CD1c-positive myeloid dendritic cell (primary cell): ENCODE measurements around the gene PSMG3.
A peak's percentile ranks its signal among the peaks of the same experiment; 100 is the strongest.

ENCODE experiments used
- DNase-seq: peaks from one replicate; pipeline ENCODE4 v3.0.0-alpha.2; 2016; ENCODE audit errors: extremely low spot score

The PSMG3 gene, protein sequence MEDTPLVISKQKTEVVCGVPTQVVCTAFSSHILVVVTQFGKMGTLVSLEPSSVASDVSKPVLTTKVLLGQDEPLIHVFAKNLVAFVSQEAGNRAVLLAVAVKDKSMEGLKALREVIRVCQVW

DNA sequence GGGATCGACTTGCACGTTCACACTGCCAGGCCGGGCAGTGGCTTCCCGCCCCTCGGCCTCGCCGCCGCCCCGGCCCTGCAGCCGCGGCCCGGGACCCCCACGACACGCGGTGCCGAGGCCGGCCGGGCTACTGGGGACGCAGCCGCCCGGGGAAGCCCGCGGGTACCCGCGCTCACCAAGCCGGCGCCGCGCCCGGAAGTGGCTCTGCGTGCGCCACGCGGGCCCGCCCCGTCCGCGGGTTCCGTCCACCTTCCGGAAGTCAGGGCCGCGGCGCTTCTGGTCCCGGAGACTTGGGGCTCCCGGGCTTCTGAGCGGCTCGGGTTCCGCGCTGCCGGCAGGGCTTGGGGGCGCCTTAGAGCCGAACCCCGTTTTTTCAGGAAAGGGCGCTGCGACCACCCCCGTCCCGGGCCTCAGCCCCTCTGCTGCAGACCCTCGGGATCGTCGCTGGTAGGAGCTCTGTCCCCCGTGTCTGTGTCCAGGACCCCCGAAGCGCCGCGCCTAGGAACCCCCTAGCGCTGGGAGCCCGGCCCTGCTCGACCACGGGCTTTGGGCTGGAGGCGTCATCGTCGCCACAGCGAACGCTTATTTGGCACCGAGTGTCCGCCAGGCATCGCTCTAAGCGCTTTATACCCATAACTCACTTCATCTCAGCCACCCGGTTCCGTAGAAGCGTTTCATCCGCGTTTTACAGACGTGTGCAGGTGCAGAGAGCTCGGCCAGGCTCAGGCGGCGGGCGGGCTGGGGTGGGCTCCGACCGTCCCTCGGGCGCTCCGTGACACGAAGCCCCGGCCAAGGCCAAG is at the start of gene PSMG3:
Gene PSMG3 (minus strand): TSS at position 200 of the 800 bp plus-strand sequence. CDS start 693 bp downstream, outside the sequence.
- DNase-seq: peak; percentile 95

DNA sequence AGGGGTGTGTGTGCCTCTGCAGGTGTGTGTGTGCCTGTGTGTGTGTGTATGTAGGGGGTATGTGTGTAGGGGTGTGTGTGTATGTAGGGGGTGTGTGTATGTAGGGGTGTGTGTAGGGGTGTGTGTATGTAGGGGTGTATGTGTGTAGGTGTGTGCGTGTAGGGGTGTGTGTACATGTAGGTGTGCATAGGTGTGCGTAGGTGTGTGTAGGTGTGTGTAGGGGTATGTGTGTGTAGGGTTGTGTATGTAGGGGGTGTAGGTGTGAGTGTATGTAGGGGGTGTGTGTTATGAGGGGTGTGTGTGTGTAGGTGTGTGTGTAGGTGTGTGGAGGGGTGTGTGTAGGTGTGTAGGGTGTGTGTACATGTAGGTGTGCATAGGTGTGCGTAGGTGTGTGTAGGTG is 48.6 kb upstream of the PSMG3 start:
- DNase-seq: no peak

DNA sequence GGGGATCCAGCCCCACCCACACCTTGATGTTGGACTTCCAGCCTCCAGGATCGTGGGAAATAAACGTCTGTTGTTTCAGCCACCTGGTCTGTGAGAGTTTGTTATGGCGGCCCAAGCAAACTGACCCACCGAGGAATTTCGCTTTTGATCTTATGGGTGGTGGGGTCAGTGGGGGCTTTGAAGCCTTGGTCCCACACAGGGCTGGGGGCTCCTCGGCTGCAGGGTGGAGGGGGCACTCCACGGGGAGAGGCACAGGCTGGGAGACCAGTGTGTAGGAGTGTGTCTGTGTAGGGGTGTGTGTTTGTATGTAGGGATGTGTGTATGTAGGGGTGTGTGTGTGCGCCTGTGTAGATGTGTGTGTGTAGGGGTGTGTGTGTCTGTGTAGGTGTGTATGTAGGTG is 48.1 kb upstream of the PSMG3 start:
- no peak for DNase-seq

DNA sequence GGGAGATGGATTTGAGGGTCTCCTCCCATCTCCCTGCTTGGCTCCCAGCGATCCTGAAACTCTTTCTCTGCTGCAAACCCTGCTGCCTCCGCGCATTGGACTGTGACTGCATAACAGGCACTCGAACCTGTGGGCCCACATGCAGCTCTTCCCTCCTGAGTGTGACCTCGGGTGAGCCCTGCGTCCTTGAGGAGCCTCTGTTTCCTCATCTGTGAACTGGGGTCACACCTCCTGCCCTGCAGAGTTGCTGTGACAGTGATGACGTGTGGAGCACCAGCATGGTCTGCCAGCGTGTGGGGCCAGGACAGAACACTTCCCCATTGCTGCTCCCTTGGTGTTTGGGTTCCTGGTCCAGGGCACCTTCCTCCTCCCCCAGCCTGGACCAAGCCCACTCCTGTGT is 46.9 kb upstream of the PSMG3 start:
- DNase-seq: no peak

DNA sequence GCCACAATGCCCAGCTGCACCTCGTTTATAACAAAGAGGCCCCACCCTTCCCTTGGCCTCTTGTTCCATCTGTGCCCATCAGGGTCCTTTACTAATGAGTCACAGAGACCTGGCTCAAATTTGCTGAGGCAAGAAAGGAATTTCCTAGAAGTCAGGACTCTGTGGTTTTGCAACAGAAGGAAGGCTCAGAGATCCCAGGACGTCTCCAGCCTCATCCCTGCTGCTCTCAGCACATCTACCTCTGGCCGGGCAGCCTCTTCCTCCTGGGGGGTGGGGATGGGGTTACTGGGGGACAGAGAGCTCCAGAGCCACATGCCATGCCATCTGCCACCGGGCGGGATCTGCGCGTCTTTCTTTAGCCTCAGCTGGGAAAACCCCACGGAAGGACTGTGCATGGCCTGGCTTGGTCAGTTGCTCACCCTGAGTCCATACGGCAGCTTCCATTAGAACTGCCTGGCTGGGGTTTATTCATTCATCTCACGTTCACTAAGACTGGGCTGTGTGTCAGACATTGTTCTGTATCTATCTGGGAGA is 41.9 kb upstream of the PSMG3 start:
- DNase-seq: no peak

DNA sequence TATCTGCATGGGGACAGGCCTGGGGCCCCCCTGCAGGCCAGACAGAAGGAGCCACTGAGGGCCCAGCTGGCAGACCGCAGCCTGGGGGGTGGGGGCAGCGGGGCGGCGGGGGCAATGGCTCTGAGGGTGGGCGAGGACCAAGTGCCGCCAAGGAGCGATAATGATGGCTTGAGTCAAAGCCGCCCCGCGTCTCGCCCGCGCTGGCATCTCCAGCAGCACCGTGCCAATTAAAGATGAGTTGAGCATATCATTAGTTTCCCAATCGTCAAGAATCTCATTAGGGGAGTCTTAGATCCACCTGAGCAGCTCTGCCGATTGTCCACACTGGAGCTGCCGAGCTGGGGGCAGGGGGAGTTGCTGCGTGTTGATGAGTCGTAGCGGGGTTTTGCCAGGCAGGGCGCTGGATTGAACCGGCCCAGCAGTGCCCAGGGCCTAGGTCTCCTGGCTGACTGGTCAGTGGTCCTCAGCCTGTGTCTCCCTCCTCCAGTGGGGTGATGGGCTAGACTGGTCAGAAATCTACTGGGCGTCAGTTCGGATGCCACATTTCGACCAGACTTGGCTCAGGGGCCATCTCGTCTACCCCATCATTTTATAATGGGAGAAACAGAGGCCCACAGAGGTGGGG is 41.0 kb upstream of the PSMG3 start:
- DNase-seq: no peak

DNA sequence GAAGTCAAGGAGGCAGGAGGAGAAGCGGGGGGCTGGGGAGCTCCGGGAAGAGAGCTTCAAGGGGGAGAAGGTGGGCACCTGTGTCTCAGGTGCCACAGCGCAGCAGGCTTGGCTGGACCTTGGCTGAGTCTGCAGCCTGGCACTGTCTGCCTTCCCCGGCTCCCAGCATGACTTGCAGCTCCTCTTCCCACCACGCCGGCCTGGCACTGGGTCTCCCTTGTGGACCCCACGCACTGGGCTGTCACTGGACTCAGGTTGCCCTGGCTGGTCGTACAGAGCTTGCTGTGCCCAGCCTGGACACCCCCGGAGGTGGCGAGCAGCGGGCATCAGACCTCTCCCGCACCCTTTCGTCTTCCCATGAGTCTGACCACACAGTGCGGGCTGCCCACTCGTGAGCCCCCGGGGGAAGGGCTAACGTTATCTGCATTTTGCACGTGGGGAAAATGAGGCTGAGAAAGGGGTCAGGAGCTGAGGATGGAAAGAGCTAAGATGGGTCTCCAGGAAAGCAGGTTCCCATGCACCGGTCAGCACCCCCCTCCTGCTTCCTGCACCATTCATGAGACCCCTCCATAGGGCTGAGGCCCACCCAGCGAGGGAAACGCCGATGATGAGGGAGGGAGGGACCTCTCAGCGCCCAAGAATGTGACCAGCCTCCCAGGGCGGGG is 40.3 kb upstream of the PSMG3 start:
- no peak for DNase-seq

DNA sequence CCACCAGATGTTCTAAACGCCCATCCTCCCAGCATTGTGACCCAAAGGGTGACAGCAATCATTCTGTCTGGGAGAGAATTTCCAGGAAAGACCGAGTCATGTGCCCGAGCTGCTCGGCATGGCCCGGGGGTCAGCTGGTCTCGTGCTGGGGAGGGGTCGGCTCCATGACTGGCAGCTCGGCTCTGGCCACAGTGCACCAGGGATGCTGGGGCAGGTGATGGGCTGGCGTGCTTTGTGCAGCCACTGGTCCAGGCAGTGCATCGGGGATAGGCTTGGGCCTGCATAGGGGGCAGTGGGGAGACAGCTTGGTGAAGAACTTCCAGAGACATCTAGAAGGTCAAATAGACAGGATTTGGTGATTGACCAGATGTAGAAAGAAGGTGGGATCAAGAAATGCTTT is 39.2 kb upstream of the PSMG3 start:
- DNase-seq: no peak

DNA sequence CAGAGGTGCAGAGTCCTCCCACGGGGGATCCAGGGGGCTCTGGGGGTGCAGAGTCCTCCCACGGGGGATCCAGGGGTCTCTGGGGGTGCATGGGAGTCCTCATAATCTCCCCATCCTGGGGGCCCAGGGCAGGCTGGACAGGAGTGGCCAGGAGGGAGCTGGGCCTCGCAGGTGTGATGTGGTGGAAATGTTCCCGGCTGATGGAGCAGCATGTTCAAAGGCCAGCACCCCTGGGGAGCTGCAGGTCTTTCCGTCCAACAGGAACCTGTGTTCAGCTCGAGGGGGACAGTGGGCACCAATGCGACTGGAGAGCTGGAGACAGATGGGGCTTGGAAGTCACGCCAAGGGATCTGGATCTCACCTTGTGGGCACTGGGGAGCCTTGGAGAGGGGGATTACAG is 38.5 kb upstream of the PSMG3 start:
- DNase-seq: no peak

DNA sequence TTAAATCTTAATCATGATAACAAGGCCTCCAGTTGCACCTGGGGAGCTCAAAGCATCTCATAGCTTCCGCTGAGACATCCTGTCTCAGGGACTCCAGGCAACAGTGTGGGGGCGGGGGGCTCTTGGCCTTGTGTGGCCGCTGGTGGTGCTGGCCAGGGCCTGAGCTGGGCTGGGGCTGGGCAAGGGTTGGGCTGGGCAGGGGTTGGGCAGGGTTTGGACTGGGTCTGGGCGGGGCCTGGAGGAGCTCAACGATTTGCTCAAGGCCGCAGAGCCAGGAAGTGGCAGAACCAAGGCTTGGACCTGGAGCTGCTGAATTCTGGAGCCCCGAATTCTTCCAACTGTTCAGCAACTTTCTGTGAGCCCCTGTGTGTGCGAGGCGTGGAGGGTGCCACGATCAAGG is 37.9 kb upstream of the PSMG3 start:
- no peak for DNase-seq

DNA sequence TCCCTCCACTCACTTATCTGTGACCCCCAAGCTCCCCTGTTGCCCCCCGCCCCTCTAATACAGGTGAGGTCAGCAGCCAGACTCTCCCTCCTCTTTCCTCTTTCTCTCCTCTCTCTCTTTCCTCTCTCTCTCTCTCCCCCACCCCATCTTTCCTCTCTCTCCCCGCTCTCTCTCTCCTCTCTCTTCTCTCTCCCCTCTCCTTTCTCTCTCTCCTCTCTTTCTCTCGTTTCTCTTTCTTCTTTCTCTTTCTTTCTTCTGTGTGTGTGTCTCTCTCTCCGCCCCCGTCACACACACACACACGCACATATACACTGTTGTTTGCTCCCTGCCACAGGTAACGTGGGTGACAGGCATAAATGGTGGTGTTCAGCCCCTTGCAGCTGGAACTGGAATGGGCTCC is 37.2 kb upstream of the PSMG3 start:
- DNase-seq: no peak

DNA sequence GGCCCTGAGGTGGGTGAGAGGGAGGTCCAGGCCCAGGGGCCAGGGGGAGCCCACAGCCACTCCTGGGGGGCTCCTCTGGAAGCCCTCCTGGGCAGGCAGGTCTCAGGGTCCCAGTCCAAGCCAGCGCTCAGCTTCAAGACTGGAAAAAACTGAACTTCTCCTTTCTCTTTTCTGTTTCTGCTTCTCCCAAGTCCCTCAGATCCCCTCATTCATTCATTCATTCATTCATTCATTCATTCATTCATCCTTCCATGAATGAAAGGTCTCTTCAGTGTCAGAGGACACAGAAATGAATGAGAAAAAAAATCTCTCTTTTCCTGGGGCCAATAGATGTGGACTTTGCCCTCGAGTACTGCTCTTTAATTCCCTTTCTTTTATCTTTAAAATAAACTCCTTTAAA is 34.6 kb upstream of the PSMG3 start:
- no peak for DNase-seq

DNA sequence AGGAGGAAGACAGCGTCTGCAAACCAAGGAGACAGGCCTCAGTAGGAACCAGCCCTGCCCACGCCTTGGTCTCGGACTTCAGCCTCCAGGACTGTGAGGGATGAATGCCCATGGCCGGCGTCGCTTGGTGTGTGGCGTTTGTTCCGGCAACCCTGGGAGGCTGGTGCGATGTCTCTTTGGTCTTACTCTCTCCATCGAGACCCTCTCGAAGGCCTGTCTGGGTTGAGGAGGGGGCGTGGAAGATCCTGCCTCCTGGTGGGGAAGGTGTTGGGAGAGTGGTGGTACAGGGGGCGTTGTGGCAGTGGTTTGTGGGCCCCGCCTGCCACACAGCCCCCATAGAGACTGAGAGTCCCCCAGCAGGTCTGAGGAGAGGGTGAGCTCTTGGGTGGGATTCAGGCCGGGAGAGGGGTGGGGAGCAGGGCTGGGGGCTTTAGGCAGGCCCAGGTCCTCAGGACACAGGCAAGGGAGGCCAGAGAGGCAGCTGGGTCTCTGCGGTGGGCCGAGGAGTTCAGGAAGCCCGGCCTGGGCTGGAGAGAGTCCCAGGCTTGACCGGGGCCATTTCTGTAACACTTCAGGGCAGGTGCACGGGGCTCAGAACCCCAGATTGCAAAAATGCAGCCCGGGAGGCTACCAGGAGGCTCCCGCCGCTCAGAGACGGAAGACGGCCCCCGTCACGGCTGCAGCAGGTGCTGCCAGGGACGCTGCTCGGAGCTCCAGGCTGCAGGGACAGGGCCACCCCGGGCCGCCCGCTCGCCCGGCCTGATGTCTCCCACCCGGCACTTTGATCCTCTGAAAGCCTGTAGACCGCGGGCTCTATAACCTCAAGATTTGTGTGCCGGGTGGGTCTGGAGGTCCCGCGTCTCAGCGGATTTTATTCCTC is 33.8 kb upstream of the PSMG3 start:
- DNase-seq: no peak

DNA sequence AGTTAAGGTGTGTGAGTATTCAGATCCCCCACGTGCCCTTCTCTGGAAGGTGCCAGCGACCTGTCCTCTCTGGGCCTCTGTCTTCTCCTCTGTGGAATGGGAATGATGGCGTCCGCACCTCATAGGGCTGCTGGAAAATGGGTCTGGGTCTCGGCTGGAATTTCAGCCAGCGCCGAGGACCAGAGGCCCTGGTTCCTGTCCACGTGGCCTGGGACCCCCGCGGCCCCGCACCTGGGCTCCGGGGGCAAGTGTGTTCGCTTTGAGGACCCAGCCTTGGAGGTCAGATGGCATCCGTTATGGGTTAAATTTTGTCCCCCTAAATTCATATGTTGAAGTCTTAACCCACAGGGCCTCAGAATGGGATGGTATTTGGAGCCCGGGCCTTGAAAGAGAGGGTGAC is 32.6 kb upstream of the PSMG3 start:
- DNase-seq: no peak

DNA sequence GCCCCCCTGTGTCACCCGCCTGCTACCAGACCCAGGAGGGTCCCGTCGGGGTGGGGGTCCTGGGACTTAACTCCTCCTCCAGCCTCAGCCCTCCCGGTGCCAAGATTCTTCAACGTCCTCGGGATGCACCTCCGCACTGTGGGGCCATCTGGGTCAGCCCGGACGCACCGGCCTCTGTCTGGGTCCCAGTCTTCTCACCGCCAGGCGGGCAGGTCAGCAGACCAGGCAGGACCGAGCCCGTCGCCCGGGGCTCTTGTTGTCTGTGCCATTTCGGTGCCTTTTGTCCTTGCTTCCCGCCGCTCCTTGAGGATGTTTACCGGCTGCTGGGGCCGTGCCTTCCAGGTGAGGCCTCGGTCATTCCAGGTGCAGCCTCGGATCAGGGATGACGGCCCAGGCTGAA is 32.1 kb upstream of the PSMG3 start:
- DNase-seq: no peak

DNA sequence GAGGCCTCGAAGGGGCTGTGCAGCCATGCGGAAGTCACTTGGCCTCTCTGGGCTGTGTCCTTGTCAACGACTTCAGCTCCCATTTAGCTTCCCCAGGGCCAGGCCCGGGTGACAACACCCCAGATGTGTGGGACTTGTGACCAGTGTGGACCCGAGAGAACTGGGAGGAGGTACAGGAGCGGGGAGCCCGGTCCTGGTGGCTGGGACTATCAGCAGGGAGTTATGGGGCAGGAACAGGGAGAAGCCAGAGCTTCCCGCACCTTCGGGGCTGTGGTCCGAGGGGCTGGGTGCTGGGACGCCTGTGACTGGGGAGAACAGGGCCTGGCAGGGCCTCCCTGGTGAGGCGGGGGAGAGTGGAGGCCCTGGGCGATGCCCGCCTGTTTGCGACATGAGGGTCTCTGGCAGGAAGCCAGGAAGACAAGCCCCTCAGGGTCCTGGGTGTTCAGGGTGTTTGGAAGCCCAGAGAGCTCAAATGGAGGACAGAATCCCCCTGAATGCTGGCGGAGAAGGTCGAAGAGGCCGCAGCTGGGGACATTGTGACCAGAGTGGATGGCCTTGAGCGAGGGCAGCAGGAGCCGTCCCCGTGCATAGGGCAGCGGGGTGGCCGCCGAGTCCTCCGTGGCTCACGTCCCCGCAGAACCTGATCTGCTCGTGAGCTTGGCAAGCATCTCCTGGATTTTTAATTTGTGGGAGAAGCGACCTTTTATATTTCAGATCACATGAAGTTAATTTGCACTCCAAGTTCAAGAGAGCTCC is 30.0 kb upstream of the PSMG3 start:
- no peak for DNase-seq

DNA sequence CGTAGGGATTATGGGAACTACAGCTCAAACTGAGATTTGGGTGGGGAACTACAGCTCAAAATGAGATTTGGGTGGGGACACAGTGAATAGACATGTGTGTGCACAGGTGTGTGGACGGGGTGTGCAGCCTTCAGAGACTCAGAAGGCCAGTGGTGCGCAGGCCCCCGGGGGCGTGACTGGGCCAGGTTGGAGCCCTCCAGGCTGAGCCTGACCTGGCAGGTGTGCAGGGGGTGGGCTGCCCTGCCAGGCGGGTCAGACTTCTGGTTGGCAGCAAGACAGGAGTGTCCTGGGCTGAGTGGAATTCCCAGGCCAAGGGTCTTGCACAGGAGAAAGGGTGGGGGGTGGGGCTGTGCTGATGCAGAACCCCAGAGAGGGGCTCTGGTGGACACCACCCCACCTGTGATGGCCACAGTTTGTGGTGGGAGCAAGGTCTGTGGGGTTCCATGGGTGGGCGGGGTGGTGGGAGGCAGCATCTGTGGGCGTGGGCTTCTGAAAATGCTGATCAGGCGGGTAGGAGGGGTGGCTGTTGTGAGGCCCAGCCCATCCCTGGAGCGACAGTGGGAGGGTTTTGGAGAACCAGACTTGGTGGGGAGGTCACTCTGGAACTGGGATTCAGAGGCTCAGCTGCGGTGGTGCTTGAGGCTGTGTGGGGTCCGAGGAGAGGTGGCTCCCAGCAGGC is 29.3 kb upstream of the PSMG3 start:
- no peak for DNase-seq

DNA sequence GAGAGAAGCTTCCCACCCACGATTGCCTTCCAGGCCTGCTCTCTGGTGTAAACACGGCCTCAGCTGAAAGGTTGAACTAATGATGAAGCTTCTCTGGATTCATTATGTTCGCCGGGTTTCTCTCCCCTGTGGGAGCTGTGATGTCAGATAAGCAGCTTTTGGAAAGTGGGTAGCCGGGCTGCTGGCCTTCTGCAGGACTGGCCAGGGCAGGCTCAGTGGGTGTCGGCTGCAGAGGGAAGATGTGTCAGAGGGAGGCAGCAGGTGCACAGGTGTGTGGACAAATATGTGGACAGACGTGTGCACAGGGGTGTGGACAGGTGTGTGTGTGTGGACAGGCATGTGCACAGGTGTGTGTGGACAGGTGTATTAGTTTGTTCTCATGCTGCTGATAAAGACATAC is 28.5 kb upstream of the PSMG3 start:
- DNase-seq: no peak

DNA sequence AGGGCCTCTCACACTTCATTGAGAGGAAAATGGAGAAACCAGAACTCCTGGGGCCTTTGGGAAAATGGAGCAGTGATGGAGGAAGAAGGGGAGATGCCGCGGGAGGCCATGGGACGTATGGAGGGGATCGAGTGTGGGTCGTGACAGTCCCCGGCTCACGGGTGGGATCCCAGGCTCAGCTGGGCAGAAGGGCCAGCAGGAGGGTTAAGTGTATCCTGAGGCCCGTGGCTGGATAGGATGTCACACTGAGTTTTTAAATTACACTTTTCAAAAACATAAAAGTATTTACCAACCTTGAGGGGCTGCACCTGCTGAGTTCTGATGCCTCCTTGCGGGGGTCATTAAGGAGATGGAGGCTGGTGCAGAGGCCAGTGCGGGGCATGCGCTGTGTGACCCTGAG is 28.0 kb upstream of the PSMG3 start:
- DNase-seq: no peak

DNA sequence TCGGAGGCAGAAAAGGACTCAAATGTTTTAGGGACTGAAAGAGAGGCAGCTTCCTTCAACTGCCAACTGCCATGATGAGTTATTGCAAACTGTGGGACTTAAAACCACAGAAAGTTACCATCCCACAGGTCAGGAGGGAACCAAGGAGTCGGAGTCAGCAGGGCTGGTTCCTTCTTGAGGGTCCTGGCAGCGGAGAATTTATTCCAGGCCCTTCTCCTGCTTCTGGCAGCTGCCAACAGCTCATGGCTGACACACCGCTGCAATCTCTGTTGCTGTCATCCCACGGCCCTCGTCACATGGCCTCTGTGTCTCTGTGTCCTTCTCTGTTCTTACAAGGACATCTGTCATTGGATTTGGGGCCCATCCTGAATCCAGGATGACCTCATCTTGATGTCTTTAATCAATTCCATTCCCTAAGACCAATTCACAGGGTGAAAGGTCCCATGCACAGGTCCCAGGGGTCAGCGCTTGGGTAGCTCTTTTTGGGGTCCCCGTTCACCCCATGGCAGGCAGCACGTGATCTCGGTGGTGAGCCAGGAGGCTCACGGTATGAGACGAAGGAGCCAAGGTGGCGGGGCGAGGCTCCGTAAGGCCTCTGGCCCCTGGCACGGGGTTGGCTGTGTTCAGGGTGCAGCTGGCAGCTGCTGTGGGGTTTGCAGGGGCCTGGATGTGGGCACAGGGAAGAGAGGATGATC is 27.4 kb upstream of the PSMG3 start:
- DNase-seq: peak; percentile 36
